Forelimb muscle (tissue), 1 donor: Measurements from ENCODE around the gene MAP4K5. TPM values are rescaled to one million over a fixed set of nuclear protein-coding genes. Genes with fewer than 3 reads are reported as not detected.
A peak's percentile ranks its signal among the peaks of the same experiment; 100 is the strongest.
"Not testable (repeated sequence)": the region's sequence is repeated elsewhere in the genome, so short reads cannot be mapped to it uniquely, and the experiment has no call there.

ENCODE experiments used
- DNase-seq: peaks from one replicate; pipeline ENCODE4 v3.0.0-alpha.2; 2013; ENCODE audit warnings: low read depth
- polyA plus RNA-seq: library from polyadenylated mRNA; unstranded; fragments of 120-200 nt; gene quantifications from one replicate; pipeline ENCODE4 v1.2.1, GENCODE V29; 2013; ENCODE audit not compliant: insufficient read length

MAP4K5 gene
- 29.5 TPM for polyA plus RNA-seq

DNA sequence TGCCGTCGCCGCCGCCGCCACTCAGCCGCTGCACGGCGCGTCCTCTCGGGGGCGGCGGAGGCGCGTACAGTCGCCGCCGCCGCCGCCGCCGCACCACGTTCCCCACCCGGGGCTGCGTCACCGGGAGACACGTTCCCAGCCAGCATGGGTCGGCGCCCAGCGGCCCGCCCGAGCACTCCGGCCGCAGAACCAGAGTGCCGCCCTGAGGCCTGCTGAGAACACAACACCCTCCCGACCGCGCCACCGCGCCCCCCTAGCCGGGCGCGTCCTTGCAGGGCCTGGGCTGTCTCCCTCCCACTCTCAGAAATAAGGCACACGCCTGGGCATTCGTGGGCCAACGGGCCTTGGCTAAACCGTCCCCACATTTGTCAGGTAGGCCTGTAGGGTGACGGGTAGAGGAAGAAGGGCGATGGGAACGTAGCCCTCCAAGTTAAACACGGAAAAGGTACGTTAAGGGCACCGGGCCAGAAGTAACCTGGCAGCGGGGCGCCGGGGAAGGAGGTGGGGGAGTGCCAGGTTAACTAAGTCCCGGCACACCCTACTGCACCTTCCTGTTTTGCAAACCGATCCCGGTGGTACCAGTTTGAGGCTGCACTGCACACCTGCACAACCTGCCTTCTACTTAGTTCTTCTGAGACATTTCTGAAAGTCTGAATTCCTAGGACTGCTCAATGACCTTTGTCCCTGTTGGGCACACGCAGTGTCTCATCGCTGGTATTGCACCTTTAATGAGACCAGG is at the start of gene MAP4K5:
TSS of gene MAP4K5 (minus strand) at position 68 of the 739 bp plus-strand sequence. CDS start 520 bp downstream, outside the sequence.
- DNase-seq = peak; percentile 68

DNA sequence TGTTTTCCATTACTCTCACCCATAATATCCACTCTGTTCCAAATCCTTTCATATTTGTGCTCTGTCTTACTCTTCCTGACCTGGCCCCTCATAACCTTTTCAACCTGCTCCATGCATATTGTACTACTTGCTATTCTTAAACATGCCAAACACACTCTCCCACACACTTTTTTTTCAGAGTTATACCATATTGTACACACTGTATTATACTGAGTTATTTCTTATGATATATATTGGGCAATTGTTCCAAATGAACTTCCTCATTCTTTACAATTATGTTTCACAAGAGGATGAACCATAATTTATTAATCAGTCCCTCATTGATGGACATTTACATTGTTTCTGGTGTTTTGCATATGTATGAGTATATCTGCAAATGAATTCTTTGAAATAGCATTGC is 46.1 kb upstream of the MAP4K5 start:
- no peak for DNase-seq

- DNase-seq = no peak
Measured at GRCh38 chr14:50577982-50578381, 45.6 kb upstream of the MAP4K5 start.

DNA sequence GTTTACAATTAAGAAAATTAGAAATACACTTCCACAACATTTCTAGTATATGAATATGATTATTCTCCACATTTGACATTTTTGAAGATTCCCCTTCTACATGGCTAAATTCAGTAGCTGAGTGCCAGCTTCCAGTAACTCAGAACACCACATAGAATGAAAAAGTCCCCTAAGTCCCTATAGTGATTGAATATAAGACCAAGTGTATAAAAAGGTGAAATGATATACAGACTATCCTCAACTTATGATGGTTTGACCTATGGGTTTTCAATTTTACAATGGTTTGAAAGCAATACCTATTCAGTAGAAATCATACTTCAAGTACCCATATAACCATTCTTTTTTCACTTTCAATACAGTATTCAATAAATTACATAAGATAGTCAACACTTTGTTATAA is 43.4 kb upstream of the MAP4K5 start:
- no peak for DNase-seq

GRCh38 chr14:50573862-50574261 is 41.5 kb upstream of the MAP4K5 start:
- DNase-seq = no peak

DNA sequence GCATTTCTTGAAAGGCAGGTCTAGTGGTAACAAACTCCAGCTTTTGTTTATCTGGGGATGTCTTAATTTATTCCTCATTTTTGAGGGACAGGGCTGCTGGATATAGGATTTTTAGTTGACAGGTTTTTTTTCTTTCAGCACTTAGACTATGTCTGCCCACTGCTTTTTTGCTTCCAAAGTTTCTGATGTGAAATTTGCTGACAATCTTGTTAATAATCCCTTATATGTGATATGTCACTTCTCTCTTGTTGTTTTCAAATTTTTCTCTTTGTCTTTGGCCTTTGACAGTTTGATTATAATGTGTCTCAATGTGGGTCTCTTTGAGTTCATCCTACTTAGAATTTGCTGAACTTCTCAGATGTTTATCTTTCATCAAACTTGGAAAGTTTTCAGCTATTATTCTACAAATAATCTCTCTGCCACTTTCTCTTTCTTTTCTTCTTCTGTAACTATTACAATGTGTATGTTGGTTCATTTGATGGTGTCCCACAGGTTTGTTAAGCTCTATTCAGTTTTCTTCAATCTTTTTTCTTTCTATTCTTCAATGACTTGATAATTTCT is 37.4 kb upstream of the MAP4K5 start:
- DNase-seq = no peak

DNA sequence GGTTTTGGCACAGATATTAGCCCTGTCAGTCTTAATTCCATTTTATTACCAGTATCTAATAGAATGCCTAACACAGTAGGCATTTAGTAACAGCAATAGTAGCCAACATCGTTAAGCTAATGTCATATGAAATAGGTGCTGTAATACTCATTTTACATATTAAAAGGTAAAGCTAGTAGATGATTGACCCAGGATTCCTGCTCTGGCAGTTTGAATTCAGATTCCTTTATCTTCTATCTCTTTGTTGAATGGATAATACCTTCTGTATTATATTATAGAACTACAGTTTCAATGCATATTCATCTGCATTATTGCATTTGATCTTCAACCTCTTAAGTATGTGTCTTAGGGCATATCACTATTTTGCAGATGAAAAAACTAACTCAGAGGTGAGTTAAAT is 30.5 kb upstream of the MAP4K5 start:
- no peak for DNase-seq

- peak; percentile 58 for DNase-seq
Measured at GRCh38 chr14:50560931-50561285, 28.5 kb upstream of the MAP4K5 start.

GRCh38 chr14:50559990-50560930 is 27.9 kb upstream of the MAP4K5 start, which contains the start of gene ATL1:
Gene ATL1 (plus strand): TSS chr14:50560145. CDS start chr14:50560266, 121 bp downstream.
- DNase-seq = no peak

GRCh38 chr14:50552796-50553195 is 20.4 kb upstream of the MAP4K5 start:
- DNase-seq = not testable (repeated sequence)

DNA sequence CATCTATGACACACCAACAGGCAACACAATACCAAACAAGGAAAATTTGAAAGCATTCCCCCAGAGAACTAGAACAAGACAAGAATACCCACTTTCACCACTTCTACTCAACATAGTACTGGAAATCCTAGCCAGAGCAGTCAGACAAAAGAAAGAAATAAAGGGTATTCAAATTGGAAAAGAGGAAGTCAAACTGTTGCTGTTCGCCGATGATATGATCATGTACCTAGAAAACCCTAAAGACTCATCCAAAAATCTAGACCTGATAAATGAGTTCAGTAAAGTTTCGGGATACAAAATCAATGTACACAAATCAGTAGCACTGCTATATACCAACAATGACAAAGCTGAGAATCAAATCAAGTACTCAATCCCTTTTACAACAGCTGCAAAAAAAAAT is 19.5 kb upstream of the MAP4K5 start:
- no peak for DNase-seq

DNA sequence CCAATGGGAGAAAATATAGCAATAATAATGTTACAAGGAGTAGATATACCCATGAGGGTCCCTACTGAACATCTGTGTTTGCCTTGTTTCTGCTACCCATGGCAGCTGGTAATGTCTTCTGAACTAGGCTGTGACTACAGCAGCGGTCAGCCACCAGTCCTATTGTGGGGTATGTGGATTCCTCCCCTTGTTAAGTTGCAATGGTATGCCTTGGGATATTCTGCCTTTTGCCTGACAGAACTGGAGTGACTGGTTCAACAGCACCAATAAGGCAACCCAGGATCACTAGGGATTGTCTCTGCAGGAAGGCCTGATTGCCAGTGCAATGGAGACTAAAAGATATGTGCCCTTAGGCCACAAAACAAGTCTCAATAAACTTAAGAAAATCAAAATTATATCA is 17.9 kb upstream of the MAP4K5 start:
- DNase-seq = no peak

DNA sequence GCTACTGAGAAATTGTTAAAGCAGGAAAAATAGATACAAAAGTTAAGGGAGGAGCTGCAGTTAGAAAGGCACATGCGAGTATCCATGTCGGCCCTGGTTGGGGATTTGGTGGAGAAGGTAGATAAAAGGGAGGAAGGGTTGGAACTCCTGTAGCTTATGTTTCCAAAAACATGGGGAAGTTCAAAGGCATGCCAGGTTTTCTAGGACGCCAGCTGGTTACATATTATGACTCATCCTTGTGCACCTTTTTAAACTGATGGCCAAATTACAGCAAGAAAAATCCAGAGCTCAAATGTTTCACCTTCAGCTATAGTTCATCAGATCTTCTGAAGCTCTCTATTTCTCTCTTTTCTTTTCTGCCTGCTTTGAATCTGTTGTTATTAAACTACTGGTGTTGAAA is 13.2 kb upstream of the MAP4K5 start:
- no peak for DNase-seq

GRCh38 chr14:50544911-50545310 is 12.5 kb upstream of the MAP4K5 start:
- DNase-seq = no peak

GRCh38 chr14:50542941-50543418 is 10.6 kb upstream of the MAP4K5 start:
- DNase-seq = no peak

- no peak for DNase-seq
Measured at GRCh38 chr14:50541159-50541567, 8.8 kb upstream of the MAP4K5 start.

DNA sequence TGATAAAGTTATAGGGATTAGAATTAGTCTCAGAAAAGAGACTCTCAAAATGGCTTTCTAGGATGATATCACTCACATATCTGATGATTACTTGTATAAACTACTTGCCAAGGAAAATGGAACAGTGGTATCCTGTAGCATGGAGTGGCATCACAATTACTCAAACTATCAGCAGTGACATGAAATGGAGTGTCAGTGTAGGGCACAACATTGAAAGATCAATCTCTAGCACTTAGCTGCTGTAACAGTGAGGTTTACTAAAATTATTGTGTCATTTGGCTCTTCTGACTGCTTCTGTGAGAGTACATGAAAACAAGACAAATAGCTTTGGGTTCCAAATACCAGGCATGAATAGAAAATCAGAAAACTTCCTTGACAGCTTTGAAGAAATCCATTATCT is 6.7 kb upstream of the MAP4K5 start:
- no peak for DNase-seq

DNA sequence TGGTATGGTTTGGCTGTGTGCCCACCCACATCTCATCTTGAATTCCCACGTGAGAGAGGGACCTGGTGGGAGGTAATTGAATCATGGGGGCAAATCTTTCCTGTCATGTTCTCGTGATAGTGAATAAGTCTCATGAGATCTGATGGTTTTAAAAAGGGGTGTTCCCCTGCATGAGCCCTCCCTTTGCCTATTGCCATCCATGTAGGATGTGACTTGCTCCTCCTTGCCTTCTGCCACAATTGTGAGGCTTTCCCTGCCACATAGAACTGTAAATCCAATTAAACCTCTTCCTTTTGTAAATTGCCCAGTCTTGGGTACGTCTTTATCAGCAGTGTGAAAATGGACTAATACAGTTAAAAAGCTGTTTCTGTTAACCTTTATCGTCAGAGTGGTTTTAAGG is 5.7 kb upstream of the MAP4K5 start:
- not testable (repeated sequence) for DNase-seq

GRCh38 chr14:50534997-50535396 is 2.6 kb upstream of the MAP4K5 start:
- no peak for DNase-seq

- DNase-seq = no peak
Measured at GRCh38 chr14:50534416-50534815, 2.0 kb upstream of the MAP4K5 start.

- DNase-seq = no peak
Measured at GRCh38 chr14:50533806-50534205, 1.4 kb upstream of the MAP4K5 start.

DNA sequence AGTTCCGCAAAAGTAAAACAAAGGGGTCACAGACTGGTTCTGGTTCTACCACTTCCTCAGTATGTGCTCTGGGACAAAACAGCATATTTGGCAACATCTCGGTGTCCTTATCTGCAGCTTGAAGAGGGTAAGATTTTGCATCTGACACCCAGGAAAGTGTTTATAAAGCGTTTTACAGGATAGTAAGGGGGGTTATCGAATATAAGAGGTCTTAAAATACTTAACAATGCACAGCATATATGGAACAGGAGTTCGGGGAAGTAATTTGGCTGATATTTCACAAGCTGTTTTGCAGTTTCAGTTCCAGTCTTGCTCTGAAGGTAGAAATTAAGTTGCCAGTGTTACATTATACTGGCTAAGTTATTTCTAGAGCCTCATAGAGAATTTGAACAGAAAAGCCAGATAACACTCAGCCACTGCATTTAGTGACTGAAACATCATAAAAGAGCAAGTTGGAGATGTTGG is 904 bp upstream of the MAP4K5 start:
- DNase-seq = no peak
